ENCODE data around the gene HOOK2. TPM values are rescaled to one million over a fixed set of nuclear protein-coding genes. Genes with fewer than 3 reads are reported as not detected.

Gene HOOK2
- total RNA-seq, 2 donors from 2014 or later: 38.8 to 41.0 TPM

DNA sequence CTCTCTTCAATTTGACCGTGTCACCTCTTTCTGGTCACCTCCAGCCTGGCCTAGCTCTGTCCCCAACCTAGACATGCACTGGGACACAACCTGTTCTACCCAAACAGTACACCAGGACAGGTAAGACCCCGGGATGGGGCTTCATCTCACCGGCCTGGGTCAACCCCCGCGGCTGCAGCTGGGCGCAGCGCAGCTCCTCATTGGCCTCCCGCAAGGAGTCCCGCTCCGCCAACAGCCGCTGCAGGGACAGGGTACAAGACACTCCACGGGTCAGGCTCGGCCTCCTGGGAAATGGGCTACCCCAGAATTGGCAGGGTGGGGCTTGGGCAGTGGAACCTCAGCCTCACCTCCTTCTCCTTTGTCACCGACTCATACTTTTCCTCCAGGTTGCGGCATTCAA is 7.7 kb downstream of the HOOK2 start:
- H3K4me3 Mint-ChIP-seq: no peak overlapping the region
- H3K36me3 Mint-ChIP-seq (ENCODE audit: insufficient read depth in 2 of 2): no peaks in the 10 kb centered on the region
- H3K4me1 Mint-ChIP-seq (ENCODE audit: low read depth): peaks cover 18% of the 10 kb centered on the region
- ATAC-seq (replicated peaks in 1 of 2): no peak
- H3K27me3 Mint-ChIP-seq (ENCODE audit: low read depth): no peaks in the 10 kb centered on the region
- H3K9me3 Mint-ChIP-seq: no peaks in the 10 kb centered on the region
- no peak overlapping the region for H3K27ac Mint-ChIP-seq
- DNase-seq: no peak

DNA sequence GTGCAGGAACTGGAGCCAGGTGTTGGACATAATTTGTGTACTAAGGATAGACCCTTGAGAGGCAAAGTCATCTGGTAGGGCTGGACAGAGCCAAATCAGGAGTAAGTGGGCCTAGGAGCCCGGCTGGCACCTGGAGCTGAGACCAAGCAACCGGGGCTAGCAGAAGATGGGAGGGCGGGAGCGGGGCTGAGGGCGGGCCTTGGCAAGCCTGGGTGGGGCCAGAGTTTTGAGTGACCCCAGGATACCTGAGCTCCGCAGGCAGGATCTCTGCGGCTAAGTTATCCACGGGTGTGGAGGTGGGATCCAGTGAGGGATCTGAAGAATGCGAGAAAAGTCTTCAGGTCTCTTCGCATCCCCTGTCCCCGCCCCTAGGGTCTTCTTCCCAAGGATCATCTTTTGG is 8.2 kb downstream of the HOOK2 start:
- Mint-ChIP-seq H3K27me3 (ENCODE audit: low read depth) (no peaks in the 10 kb centered on the region), H3K4me1 (ENCODE audit: low read depth) (peaks cover 18% of the 10 kb centered on the region)

GRCh38 chr19:12766051-12766521 is 9.3 kb downstream of the HOOK2 start:
- no peak overlapping the region for H3K27ac Mint-ChIP-seq

More for the DNA sequence above, 8.2 kb downstream of the HOOK2 start:
- no peak overlapping the region for H3K27ac Mint-ChIP-seq
- no peaks in the 10 kb centered on the region for H3K9me3 Mint-ChIP-seq
- DNase-seq (no peak), ATAC-seq (replicated peaks in 1 of 2) (no peak)
- H3K36me3 Mint-ChIP-seq (ENCODE audit: insufficient read depth in 2 of 2): no peaks in the 10 kb centered on the region
- H3K4me3 Mint-ChIP-seq: no peak overlapping the region

GRCh38 chr19:12764698-12765097 is 10.7 kb downstream of the HOOK2 start:
- Mint-ChIP-seq H3K9me3 (no peaks in the 10 kb centered on the region), H3K4me1 (ENCODE audit: low read depth) (peaks cover 16% of the 10 kb centered on the region), H3K27ac (no peak overlapping the region), H3K36me3 (ENCODE audit: insufficient read depth in 2 of 2) (no peaks in the 10 kb centered on the region), H3K27me3 (ENCODE audit: low read depth) (no peaks in the 10 kb centered on the region), H3K4me3 (no peak overlapping the region)
- DNase-seq: no peak
- ATAC-seq (replicated peaks in 1 of 2): no peak

More at GRCh38 chr19:12766051-12766521, 9.3 kb downstream of the HOOK2 start:
- H3K9me3 Mint-ChIP-seq: no peaks in the 10 kb centered on the region
- no peaks in the 10 kb centered on the region for H3K36me3 Mint-ChIP-seq (ENCODE audit: insufficient read depth in 2 of 2)
- peak; percentile 87 to 90 for DNase-seq
- ATAC-seq (replicated peaks in 1 of 2): peak; percentile 80 to 85
- H3K4me1 Mint-ChIP-seq (ENCODE audit: low read depth): peaks cover 18% of the 10 kb centered on the region
- no peaks in the 10 kb centered on the region for H3K27me3 Mint-ChIP-seq (ENCODE audit: low read depth)
- H3K4me3 Mint-ChIP-seq: peak overlapping the region; percentile 57 to 73

GRCh38 chr19:12763100-12763499 is 12.3 kb downstream of the HOOK2 start:
- ATAC-seq (replicated peaks in 1 of 2): no peak

DNA sequence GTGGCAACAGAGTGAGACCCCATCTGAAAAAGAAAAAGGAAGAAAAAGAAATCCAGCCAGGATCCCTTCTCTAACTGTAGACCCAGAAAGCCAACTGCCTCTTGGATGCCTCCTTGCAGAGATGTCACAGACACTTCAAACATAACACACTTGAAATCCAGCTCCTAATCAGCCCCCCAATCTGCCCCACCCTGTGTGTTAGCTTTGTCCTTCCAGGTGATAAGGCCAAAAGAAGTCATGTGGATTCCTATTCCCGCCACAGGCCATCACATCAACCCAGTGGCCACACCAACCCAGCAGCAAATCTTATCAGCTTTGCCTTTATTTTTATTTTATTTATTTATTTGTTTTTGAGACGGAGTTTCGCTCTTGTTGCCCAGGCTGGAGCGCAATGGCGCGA is 15.7 kb downstream of the HOOK2 start:
- H3K27me3 Mint-ChIP-seq (ENCODE audit: low read depth): peaks cover 18% of the 10 kb centered on the region
- H3K36me3 Mint-ChIP-seq (ENCODE audit: insufficient read depth in 2 of 2): no peaks in the 10 kb centered on the region
- no peaks in the 10 kb centered on the region for H3K9me3 Mint-ChIP-seq
- no peak overlapping the region for H3K4me3 Mint-ChIP-seq
- DNase-seq: no peak
- H3K4me1 Mint-ChIP-seq (ENCODE audit: low read depth): peaks cover 6% of the 10 kb centered on the region
- no peak overlapping the region for H3K27ac Mint-ChIP-seq
- no peak for ATAC-seq (replicated peaks in 1 of 2)

More at GRCh38 chr19:12763100-12763499, 12.3 kb downstream of the HOOK2 start:
- no peak for DNase-seq
- H3K27me3 Mint-ChIP-seq (ENCODE audit: low read depth): peaks cover 6% of the 10 kb centered on the region
- no peak overlapping the region for H3K27ac Mint-ChIP-seq
- no peak overlapping the region for H3K4me3 Mint-ChIP-seq
- H3K9me3 Mint-ChIP-seq: no peaks in the 10 kb centered on the region
- H3K4me1 Mint-ChIP-seq (ENCODE audit: low read depth): peaks cover 12% of the 10 kb centered on the region
- no peaks in the 10 kb centered on the region for H3K36me3 Mint-ChIP-seq (ENCODE audit: insufficient read depth in 2 of 2)

DNA sequence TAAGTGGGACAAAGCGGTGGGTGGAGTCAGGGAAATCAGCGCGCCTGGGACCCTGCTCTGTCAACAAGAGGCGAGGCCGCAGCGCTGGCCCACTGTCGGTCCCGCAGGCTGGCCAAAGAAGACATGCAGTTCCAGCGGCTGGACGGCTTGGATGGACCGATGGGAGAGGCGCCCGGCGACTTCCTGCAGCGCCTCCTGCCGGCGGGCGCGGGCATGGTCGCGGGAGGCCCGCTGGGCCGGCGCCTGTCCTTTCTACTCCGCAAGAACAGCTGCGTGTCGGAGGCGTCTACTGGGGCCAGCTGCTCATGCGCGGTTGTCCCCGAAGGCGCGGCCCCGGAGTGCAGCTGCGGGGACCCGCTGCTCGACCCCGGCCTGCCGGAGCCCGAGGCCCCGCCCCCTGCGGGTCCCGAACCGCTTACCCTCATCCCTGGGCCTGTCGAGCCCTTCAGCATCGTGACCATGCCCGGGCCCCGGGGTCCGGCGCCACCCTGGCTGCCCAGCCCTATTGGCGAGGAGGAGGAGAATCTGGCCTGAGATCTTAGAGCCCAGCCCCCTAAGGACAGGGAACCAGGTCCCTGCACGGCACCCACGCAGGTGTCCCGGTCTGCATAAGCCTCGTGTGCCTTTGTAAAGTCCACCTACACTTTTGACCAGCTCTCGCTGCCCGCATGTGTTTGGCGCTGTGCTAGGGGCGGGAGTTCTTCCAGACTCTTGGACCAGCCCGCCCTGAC is 17.6 kb downstream of the HOOK2 start:
- peak overlapping the region; percentile 67 to 70 for H3K4me3 Mint-ChIP-seq
- ATAC-seq (replicated peaks in 1 of 2) (peak; percentile 78 to 87), DNase-seq (peak; percentile 70 to 84)
- H3K9me3 Mint-ChIP-seq: no peaks in the 10 kb centered on the region
- no peak overlapping the region for H3K27ac Mint-ChIP-seq
- no peaks in the 10 kb centered on the region for H3K36me3 Mint-ChIP-seq (ENCODE audit: insufficient read depth in 2 of 2)
- H3K4me1 Mint-ChIP-seq (ENCODE audit: low read depth): peaks cover 6% of the 10 kb centered on the region
- peaks cover 25% of the 10 kb centered on the region for H3K27me3 Mint-ChIP-seq (ENCODE audit: low read depth)

- Mint-ChIP-seq H3K36me3 (ENCODE audit: insufficient read depth in 2 of 2) (no peaks in the 10 kb centered on the region), H3K4me1 (ENCODE audit: low read depth) (peaks cover 6% of the 10 kb centered on the region), H3K27ac (no peak overlapping the region), H3K27me3 (ENCODE audit: low read depth) (peaks cover 30% of the 10 kb centered on the region), H3K9me3 (no peaks in the 10 kb centered on the region), H3K4me3 (peak overlapping the region in 1 of 2 donors; percentile 42)
- no peak for ATAC-seq (replicated peaks in 1 of 2)
- no peak for DNase-seq
These were observed 19.0 kb downstream of the HOOK2 start for GRCh38 chr19:12756150-12756883.

GRCh38 chr19:12754465-12755196 is 20.7 kb downstream of the HOOK2 start:
- DNase-seq (no peak), ATAC-seq (replicated peaks in 1 of 2) (no peak)
- no peaks in the 10 kb centered on the region for H3K36me3 Mint-ChIP-seq (ENCODE audit: insufficient read depth in 2 of 2)
- H3K4me3 Mint-ChIP-seq: no peak overlapping the region
- peaks cover 3% of the 10 kb centered on the region for H3K4me1 Mint-ChIP-seq (ENCODE audit: low read depth)
- H3K9me3 Mint-ChIP-seq: no peaks in the 10 kb centered on the region
- H3K27ac Mint-ChIP-seq: no peak overlapping the region
- peaks cover 46% of the 10 kb centered on the region for H3K27me3 Mint-ChIP-seq (ENCODE audit: low read depth)

DNA sequence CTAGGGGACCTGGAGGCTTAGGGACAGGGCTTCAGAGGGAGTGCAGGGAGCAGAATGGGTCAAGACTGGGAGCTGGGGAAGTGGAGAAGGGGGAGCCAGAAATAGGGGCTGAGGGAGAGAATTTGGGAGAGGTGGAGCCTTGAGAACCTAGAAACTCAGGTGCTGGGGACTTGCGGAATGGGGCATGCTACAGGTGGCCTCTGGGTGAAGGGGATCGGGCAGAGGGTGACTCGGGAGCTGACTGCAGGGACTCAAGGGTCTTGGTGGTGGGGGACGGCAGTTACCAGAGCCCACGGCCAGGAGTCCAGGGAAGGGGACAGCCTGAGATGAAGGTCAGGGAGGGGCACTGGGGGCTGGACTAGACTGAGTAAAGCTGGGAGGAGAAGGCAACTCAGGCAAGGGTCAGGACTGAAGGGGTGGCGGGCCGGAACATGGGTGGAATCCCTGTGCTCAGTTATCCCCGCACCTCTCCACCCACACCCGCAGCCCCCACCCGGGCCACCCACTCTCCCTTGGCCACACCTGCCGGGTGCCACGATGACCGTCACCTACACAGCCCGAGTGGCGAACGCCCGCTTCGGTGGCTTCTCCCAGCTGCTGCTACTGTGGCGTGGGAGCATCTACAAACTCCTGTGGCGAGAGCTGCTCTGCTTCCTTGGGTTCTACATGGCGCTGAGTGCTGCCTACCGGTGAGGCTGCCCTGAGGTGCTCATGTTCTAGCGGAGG is 23.1 kb downstream of the HOOK2 start:
- no peak for DNase-seq
- Mint-ChIP-seq H3K27ac (no peak overlapping the region), H3K4me3 (no peak overlapping the region), H3K27me3 (ENCODE audit: low read depth) (peaks cover 42% of the 10 kb centered on the region), H3K9me3 (peaks cover 4% of the 10 kb centered on the region in 2 donors), H3K36me3 (ENCODE audit: insufficient read depth in 2 of 2) (peaks cover 8 to 10% of the 10 kb centered on the region in 2 donors), H3K4me1 (ENCODE audit: low read depth) (peaks cover 5% of the 10 kb centered on the region)
- ATAC-seq (replicated peaks in 1 of 2): no peak

DNA sequence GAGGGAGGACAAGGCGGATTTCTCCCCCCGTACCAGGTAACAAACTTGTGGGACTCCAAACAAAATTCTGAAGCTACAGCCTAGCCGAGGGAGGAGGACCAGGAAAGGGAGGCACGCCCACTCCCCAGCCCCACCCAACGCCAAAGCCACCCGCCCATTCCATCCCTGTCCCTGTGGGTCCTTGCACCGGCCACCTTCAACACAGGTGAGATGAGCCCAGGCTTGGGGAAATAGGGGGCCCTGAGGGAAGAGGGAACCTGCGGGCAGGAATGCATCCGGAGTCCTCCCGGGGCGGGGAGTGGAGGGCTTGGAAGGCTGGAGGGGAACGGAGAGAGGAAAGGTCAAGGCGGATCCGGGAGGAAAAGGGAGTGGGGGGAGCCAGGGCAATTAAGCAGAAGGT is 23.7 kb downstream of the HOOK2 start, which contains the start of gene BEST2:
TSS of gene BEST2 (plus strand) at position 157 of the 400 bp plus-strand sequence. CDS start 802 bp downstream, outside the sequence.
- ATAC-seq (replicated peaks in 1 of 2) (no peak), DNase-seq (no peak)
- Mint-ChIP-seq H3K27me3 (ENCODE audit: low read depth) (peaks cover 42% of the 10 kb centered on the region), H3K4me3 (no peak within 1 kb of the TSS), H3K27ac (no peak within 1 kb of the TSS), H3K9me3 (peaks cover 4% of the 10 kb centered on the region in 2 donors), H3K36me3 (ENCODE audit: insufficient read depth in 2 of 2) (peaks cover 9 to 15% of the 10 kb centered on the region in 2 donors), H3K4me1 (ENCODE audit: low read depth) (peaks cover 5% of the 10 kb centered on the region)

GRCh38 chr19:12750851-12751250 is 24.5 kb downstream of the HOOK2 start:
- Mint-ChIP-seq H3K36me3 (ENCODE audit: insufficient read depth in 2 of 2) (peaks cover 9 to 17% of the 10 kb centered on the region in 2 donors), H3K4me1 (ENCODE audit: low read depth) (peaks cover 5% of the 10 kb centered on the region), H3K27me3 (ENCODE audit: low read depth) (peaks cover 35% of the 10 kb centered on the region), H3K9me3 (peaks cover 4% of the 10 kb centered on the region in 2 donors), H3K27ac (no peak overlapping the region), H3K4me3 (no peak overlapping the region)
- DNase-seq (no peak), ATAC-seq (replicated peaks in 1 of 2) (no peak)
